SW 1271 (cell line): Measurements from ENCODE around the gene DSCAM.
"Not testable (repeated sequence)": the region's sequence is repeated elsewhere in the genome, so short reads cannot be mapped to it uniquely, and the experiment has no call there.

Source experiments
- DNase-seq, 2 experiments: peaks; one replicate each; lab custom pipeline; 2025; lab: John Stamatoyannopoulos, UW

The DSCAM gene

GRCh38 chr21:40244981-40245380 is 602.0 kb downstream of the DSCAM start:
- DNase-seq = no peak

- DNase-seq = no peak
Measured at GRCh38 chr21:40243685-40244084, 603.3 kb downstream of the DSCAM start.

GRCh38 chr21:40242586-40243265 is 604.2 kb downstream of the DSCAM start:
- DNase-seq = no peak

GRCh38 chr21:40235528-40235927 is 611.4 kb downstream of the DSCAM start:
- no peak for DNase-seq

- no peak for DNase-seq
Measured at GRCh38 chr21:40231979-40232378, 615.0 kb downstream of the DSCAM start.

GRCh38 chr21:40227096-40227495 is 619.9 kb downstream of the DSCAM start:
- no peak for DNase-seq

GRCh38 chr21:40215941-40216340 is 631.0 kb downstream of the DSCAM start:
- no peak for DNase-seq

- no peak for DNase-seq
Measured at GRCh38 chr21:40210251-40210650, 636.7 kb downstream of the DSCAM start.

GRCh38 chr21:40208948-40209345 is 638.0 kb downstream of the DSCAM start:
- DNase-seq = no peak

- DNase-seq = no peak
Measured at GRCh38 chr21:40208206-40208947, 638.6 kb downstream of the DSCAM start.

- no peak for DNase-seq
Measured at GRCh38 chr21:40200946-40201345, 646.0 kb downstream of the DSCAM start.

GRCh38 chr21:40200126-40200525 is 646.8 kb downstream of the DSCAM start:
- no peak for DNase-seq

- no peak for DNase-seq
Measured at GRCh38 chr21:40194185-40194980, 652.6 kb downstream of the DSCAM start.

GRCh38 chr21:40191616-40192015 is 655.3 kb downstream of the DSCAM start:
- DNase-seq = no peak

- DNase-seq = no peak
Measured at GRCh38 chr21:40191196-40191595, 655.8 kb downstream of the DSCAM start.

- no peak for DNase-seq
Measured at GRCh38 chr21:40187946-40188654, 658.9 kb downstream of the DSCAM start.

- no peak for DNase-seq
Measured at GRCh38 chr21:40187244-40187643, 659.7 kb downstream of the DSCAM start.

GRCh38 chr21:40186045-40186444 is 660.9 kb downstream of the DSCAM start:
- no peak for DNase-seq

GRCh38 chr21:40185208-40185607 is 661.8 kb downstream of the DSCAM start:
- no peak for DNase-seq

- not testable (repeated sequence) for DNase-seq
Measured at GRCh38 chr21:40182491-40182890, 664.5 kb downstream of the DSCAM start.

GRCh38 chr21:40179166-40179565 is 667.8 kb downstream of the DSCAM start:
- no peak for DNase-seq

- no peak for DNase-seq
Measured at GRCh38 chr21:40178726-40179125, 668.2 kb downstream of the DSCAM start.
